ENCODE measurements around the gene CRYZ. TPM values are rescaled to one million over a fixed set of nuclear protein-coding genes. Genes with fewer than 3 reads are reported as not detected.

CRYZ gene
- total and polyA plus RNA-seq, 2 donors (not counting 1 experiment from before 2014, with no cell fraction given) = 50.2 to 85.9 TPM

GRCh38 chr1:74679811-74680210 is 53.0 kb downstream of the CRYZ start:
- peak in 1 of 2 donors; percentile 39 for DNase-seq (ENCODE audit: low read depth in 2 of 2)
- no peak overlapping the region for H3K9ac ChIP-seq (ENCODE audit: insufficient read depth, low read length)
- H3K79me2 ChIP-seq (ENCODE audit: control insufficient read depth, insufficient read depth, low read length) = no peaks in the 10 kb centered on the region
- no peak for TF ChIP-seq EZH2 (IDR thresholded peaks at IDR 0.05; ENCODE audit: low read length, missing control alignments)
- no peak for TF ChIP-seq CTCF (conservative IDR thresholded peaks at IDR 0.05 in 1 of 2, IDR thresholded peaks at IDR 0.05 in 1 of 2; ENCODE audit: low read depth in 1 of 2, low read length in 2 of 2)
- H2AFZ ChIP-seq (ENCODE audit: low read length) = no peak overlapping the region
- H3K4me1 ChIP-seq (ENCODE audit: control insufficient read depth, extremely low read depth, insufficient read depth, low read length) = no peaks in the 10 kb centered on the region
- no peak overlapping the region for H3K4me3 ChIP-seq (replicated peaks in 1 of 4; ENCODE audit: control extremely low read depth in 1 of 4, insufficient read depth in 1 of 4, low read depth in 3 of 4, low read length in 4 of 4)
- H3K27ac ChIP-seq (ENCODE audit: insufficient read depth, low read length) = no peak overlapping the region
- no peaks in the 10 kb centered on the region for H3K27me3 ChIP-seq (ENCODE audit: control insufficient read depth, insufficient read depth, low read length)
- no peaks in the 10 kb centered on the region for H3K9me3 ChIP-seq (ENCODE audit: control insufficient read depth, insufficient read depth, low read depth, low read length)
- H3K4me2 ChIP-seq (ENCODE audit: extremely low read depth, insufficient read depth, low read length) = no peak overlapping the region
- H3K36me3 ChIP-seq (ENCODE audit: control insufficient read depth, insufficient read depth, low read length) = no peaks in the 10 kb centered on the region
- H4K20me1 ChIP-seq (ENCODE audit: control insufficient read depth, extremely low read depth, insufficient read depth, low read length) = no peaks in the 10 kb centered on the region

- Histone ChIP-seq H3K79me2 (ENCODE audit: control insufficient read depth, insufficient read depth, low read length) (no peaks in the 10 kb centered on the region), H3K9ac (ENCODE audit: insufficient read depth, low read length) (no peak overlapping the region), H3K27me3 (ENCODE audit: control insufficient read depth, insufficient read depth, low read length) (peaks cover 5% of the 10 kb centered on the region), H2AFZ (ENCODE audit: low read length) (no peak overlapping the region), H3K27ac (ENCODE audit: insufficient read depth, low read length) (no peak overlapping the region), H4K20me1 (ENCODE audit: control insufficient read depth, extremely low read depth, insufficient read depth, low read length) (no peaks in the 10 kb centered on the region), H3K4me2 (ENCODE audit: extremely low read depth, insufficient read depth, low read length) (no peak overlapping the region), H3K9me3 (ENCODE audit: control insufficient read depth, insufficient read depth, low read depth, low read length) (no peaks in the 10 kb centered on the region), H3K4me3 (replicated peaks in 1 of 4; ENCODE audit: control extremely low read depth in 1 of 4, insufficient read depth in 1 of 4, low read depth in 3 of 4, low read length in 4 of 4) (no peak overlapping the region), H3K36me3 (ENCODE audit: control insufficient read depth, insufficient read depth, low read length) (no peaks in the 10 kb centered on the region), H3K4me1 (ENCODE audit: control insufficient read depth, extremely low read depth, insufficient read depth, low read length) (no peaks in the 10 kb centered on the region)
- TF ChIP-seq CTCF (conservative IDR thresholded peaks at IDR 0.05 in 1 of 2, IDR thresholded peaks at IDR 0.05 in 1 of 2; ENCODE audit: low read depth in 1 of 2, low read length in 2 of 2) = no peak
- TF ChIP-seq EZH2 (IDR thresholded peaks at IDR 0.05; ENCODE audit: low read length, missing control alignments) = no peak
- DNase-seq (ENCODE audit: low read depth in 2 of 2) = no peak
Measured at GRCh38 chr1:74677926-74678325, 54.9 kb downstream of the CRYZ start.

GRCh38 chr1:74674278-74675048 is 58.4 kb downstream of the CRYZ start:
- H3K4me2 ChIP-seq (ENCODE audit: extremely low read depth, insufficient read depth, low read length) = no peak overlapping the region

More at GRCh38 chr1:74674278-74675048, 58.4 kb downstream of the CRYZ start:
- TF ChIP-seq EZH2 (IDR thresholded peaks at IDR 0.05; ENCODE audit: low read length, missing control alignments) (no peak), CTCF (conservative IDR thresholded peaks at IDR 0.05 in 1 of 2, IDR thresholded peaks at IDR 0.05 in 1 of 2; ENCODE audit: low read depth in 1 of 2, low read length in 2 of 2) (no peak)
- Histone ChIP-seq H4K20me1 (ENCODE audit: control insufficient read depth, extremely low read depth, insufficient read depth, low read length) (no peaks in the 10 kb centered on the region), H3K27ac (ENCODE audit: insufficient read depth, low read length) (no peak overlapping the region), H3K36me3 (ENCODE audit: control insufficient read depth, insufficient read depth, low read length) (no peaks in the 10 kb centered on the region), H2AFZ (ENCODE audit: low read length) (no peak overlapping the region), H3K9me3 (ENCODE audit: control insufficient read depth, insufficient read depth, low read depth, low read length) (no peaks in the 10 kb centered on the region), H3K27me3 (ENCODE audit: control insufficient read depth, insufficient read depth, low read length) (peaks cover 5% of the 10 kb centered on the region), H3K9ac (ENCODE audit: insufficient read depth, low read length) (no peak overlapping the region), H3K79me2 (ENCODE audit: control insufficient read depth, insufficient read depth, low read length) (no peaks in the 10 kb centered on the region), H3K4me1 (ENCODE audit: control insufficient read depth, extremely low read depth, insufficient read depth, low read length) (no peaks in the 10 kb centered on the region), H3K4me3 (replicated peaks in 1 of 4; ENCODE audit: control extremely low read depth in 1 of 4, insufficient read depth in 1 of 4, low read depth in 3 of 4, low read length in 4 of 4) (no peak overlapping the region)
- DNase-seq (ENCODE audit: low read depth in 2 of 2) = peak in 1 of 2 donors; percentile 1

Data from fibroblast of lung (primary cell).